Activated naive CD4-positive, alpha-beta T cell treated with Interleukin-2 at 50 U/mL for 16 hours (primary cell): ENCODE results near the gene STRA6.

ENCODE experiments used
- DNase-seq: peaks from one replicate; pipeline ENCODE4 v3.0.0-alpha.2; 2020

Gene STRA6

DNA sequence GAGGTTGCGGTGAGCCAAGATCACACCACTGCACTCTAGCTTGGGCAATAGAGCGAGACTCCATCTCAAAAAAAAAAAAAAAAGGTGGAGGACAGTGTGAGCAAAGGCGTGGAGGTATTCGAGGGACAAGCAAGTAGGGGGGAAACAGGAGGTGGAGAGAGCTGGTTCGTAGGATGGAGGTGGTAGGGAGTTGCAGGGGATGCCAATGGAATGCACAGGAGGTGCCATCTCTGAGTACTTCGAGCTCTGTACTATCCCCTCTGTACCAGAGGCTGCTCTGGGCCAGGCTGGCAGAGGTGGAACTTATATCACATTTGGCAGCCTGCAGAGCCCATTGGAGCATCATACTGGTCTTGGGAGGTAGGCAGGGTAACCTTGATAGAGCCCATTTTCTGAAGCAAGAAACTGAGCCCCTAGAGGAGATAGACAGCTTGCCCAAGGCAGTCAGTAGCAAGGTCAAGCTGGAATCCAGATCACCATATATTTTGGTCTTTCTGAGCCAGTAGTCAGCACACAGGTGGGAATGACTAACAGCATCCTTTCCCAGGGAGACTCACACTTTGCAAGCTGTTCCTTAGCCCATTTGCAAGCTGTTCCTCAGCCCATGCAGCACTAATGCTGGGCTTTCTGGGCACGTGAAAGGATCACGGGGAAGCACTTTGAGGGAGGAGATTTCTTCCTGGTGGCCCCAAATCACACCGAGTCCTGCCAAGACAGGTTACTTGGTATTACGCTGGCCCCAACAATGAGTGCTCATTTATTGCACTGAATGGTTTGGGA lies 24.4 kb upstream of the STRA6 start:
- no peak for DNase-seq

DNA sequence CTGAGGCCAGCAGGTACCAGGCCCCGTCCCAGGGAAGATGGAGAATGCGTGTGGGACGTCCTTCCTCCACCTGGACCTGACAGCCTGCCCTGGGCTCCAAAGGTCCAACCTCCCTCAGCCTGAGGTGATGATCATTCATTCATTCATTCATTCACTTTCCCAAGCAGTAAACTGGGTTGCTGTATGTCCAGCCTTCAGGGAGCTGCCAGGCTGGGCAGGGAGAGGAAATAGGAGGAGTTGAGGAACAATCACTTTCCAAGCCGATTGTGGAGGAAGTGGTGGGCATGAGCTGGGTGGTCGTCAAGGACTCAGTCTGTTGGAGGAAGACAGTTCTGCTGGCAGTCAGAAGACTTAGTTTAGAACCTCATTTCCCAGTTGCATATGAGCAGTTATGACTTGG lies 23.3 kb upstream of the STRA6 start:
- DNase-seq: no peak

DNA sequence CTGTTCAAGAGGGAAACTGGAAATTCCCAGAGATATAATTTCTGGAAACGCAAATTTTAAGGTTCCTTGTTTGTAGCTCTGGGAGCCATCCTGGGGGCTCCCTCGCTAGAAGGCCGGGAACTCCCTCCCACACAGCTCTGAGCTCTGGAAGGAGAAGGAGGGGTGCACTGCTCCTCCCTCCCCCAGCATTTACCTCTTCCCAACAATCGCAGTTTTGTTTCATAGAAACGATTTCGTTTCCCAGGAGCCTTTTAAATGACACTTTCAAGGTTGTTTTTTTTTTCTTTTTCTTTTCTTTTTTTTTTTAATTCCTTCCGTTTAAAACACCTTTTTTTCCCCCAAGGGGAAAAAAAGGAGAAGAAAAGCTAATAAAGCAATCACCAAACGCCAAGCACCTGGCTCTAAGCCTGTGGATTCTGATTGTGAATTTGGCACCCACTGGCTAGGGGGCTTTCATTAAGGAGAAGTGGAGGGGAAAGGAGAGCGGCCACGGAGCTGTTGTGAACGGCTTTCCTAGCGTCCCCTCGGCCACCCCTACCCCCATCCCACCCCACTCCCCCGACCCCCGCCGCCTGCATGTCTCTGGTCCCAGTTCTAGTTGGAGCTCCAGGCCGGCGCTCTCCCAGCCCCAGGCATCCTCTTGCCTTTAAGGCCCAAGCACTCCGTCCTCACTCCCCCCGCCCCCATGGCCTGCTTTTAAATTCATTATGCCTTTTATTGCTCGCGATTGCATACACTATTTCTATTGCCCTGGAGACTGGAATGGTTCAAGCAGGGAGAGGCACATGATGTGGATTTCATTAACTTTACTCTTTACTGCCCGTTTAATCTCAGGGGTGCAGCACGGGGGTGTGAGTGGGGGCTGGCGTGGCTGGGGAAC lies 19.9 kb upstream of the STRA6 start:
- no peak for DNase-seq

DNA sequence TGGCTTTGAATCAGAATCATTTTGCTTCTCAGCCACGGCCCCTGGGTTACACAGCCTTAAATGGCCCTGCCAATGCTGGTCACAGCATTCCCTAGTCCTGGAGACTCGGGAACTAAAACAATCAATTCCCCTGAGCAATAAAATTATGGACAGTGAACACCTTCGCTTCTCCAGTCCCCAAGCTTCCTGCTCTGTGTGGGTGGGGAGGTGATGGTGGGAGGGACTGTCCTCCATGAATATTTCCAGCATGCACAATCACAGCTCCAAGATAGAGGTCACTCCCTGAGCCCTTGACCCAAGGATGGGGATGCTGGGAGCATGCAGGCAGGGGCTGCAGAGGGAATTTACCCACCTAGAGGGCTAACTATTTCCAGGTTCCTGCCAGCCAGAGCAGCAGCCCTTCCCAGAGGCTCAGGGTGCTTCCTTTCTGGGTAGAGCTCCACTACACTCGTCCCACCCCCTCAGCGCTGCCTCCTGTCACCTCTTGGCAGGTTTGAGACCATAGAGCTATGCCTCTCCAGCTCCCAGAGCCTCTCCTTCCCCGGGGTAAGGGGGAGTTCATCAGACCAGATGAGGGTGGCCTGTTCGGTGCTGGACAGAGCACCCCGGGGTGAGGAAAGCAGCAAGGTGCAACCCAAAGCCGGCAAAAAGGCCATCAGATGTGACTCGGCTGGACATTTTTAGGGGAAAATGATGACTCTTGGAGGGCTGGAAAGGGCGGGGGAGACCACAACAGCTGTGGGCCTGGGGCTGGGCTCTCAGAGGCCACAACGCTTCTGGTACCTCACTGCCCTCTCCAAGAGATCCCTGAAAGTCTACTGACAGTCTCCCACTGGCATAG lies 19.0 kb upstream of the STRA6 start:
- no peak for DNase-seq

DNA sequence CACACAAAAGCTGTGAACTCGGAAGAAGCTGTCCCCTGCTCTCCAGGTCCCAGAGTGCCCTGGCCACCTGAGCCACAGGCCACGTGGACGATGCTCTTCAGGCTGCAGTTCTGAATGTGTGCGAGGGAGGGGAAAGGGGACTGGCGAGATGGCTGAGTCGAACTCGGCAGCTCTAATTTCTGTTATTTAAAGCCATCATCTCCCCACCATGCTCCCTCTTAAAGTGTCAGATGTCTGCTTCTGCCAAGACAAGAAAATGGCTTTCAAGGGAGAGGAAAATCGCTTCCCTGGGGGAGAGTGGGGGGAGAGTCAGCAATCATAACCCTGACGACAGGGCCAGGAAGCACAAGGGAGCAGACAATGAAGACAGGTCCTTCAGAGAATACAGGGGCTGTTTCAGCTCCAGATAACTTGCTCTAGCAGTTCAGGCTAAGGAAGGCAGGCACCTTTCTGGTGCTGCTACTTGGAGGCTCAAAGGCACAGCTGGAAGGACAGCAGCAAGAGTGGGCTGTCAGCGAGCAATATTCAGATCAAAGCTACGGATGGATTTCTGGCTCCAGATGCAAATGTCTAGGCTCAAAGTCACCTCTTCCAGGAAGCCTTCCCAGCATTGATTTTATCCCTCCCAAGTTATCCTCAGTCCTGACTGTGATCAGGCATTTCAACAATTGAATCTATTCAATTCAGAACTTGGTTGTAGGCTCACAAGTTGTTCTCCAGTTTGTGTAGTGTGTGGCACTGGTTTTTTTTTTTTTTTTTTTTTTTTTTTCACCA lies 18.1 kb upstream of the STRA6 start:
- no peak for DNase-seq

DNA sequence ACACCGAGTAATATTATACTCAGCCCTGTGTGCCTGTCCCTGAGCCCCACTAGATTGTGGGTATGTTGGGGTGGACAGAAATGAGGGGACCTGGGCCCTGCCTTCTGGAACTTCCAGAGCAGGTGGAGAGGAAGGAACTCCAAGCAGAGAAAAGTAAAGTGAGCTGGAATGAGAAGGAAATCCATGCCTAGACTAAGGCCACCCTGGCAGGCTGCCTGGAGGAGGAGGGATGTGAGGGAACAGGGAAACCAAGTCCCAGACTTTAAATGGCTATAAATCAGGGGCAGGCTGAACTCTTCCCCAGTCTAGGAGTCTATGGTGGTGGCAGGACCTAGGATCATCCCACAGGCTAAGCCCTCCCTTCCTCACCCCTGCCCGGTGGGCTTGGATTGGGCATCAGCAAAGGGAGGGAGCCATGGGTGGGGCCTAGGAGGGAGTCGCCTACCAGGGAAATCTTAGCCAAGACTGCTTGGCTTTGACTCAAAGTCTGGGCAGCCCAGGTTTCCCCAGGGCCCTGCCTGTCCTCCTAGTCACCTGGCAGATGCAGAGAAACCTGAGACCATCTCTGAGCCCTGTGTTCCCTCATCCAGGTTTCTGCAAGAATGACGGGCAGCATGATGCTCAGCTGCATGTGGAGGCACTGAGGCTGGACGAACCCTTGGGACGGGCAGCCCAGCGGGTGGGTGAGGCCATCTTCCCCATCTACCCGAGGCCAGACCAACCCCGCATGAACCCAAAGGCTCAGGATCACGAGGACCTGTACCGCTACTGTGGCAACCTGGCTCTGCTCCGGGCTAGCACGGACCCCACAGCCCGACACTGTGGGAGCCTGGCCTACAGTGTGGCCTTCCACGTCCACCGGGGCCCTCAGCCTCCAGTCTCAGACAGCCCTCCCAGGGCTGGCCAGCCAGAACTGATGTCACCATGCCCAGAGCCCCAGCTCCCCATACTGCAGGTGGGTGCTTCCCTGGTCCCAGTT lies 15.6 kb upstream of the STRA6 start:
- no peak for DNase-seq

DNA sequence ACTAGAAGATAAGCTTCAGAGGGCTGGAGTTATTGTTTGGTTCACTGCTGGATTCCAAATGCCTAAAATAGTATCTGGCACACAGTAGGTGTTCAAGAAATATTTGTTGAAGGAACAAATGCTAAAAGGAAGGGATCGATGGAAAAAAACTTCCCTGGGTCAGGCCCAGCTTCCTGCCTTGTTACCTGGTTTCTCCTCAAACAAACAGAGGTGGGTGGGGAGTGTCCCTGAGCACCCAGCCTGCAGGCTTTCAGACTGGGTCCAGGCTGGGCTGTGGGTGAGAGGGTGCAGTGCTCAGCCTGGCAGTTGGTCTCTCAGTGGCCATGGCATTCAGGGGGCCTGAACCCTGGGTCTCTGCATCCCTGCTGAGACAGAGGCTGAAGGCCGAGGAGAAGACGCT lies 14.4 kb upstream of the STRA6 start:
- DNase-seq: no peak

DNA sequence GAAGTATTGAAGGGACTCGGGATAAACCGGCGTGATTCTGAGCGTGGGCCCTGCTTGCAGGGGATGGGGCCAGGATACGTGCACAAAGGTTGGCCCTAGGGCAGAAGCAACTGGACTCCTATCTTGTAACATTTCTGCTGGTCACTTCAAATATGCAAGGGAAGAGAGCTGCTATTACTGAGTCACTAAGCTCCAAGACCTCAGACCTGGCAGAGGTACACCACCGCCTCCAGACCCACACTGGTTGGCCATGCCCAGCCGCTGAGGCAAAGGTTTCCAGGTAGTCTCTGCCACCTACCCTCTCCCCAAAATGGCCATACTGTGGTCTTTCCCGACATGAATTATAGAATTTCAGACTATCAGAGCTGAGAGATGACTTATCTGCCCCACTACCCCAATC lies 13.4 kb upstream of the STRA6 start:
- DNase-seq: no peak

DNA sequence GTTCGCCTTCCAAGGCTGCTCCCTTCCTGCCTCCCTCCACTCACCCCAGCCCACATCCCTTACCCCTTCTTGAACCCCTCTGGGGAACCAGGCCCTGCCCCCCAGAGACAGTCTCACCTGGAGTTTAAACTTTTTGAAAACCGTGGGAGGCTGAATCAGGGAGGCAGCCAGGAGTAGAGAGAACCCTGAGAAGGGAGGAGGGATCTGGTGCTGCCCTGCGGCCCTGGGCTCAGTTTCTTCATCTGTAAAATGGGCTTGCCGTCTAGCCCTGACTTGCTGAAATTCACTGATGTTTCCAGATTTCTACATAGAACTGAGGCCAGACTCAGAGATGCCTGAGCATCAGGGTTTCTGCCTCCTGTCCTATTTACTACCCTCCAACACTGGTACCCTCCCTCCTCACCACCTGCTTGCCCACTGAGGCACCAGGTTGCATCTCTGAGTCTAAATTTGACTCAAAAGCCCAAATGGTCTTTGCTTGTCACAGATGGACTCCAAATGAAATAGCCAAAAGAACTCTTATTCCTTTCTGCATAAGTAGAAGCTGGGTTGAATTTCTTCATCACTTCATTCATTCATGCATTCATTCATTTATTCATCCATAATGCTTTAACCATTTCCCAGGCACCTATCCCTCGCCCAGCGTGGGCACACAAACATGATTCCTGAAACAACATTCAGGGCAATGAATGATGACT lies 11.9 kb upstream of the STRA6 start:
- DNase-seq: no peak

DNA sequence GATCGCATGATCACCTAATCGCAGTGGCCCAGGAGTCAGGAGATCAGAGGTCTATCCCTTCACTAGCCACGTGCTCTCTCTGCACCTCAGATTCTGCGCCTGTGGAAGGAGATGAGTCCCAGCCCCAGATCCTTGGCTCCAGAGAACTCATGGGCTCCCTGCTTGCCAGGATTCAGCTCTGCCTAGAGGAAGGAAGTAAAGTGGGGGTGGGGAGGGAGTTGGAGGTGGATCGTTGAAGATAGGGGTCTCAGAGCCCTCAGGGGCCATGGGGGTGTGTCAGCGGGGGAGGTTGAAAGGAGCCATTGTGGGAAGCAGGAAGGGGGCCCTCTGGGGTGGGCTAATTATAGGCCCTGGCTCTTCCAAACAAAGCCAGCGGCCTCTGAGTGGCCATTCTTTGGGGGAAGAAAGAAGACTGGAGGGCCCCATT lies 11.3 kb upstream of the STRA6 start:
- no peak for DNase-seq

DNA sequence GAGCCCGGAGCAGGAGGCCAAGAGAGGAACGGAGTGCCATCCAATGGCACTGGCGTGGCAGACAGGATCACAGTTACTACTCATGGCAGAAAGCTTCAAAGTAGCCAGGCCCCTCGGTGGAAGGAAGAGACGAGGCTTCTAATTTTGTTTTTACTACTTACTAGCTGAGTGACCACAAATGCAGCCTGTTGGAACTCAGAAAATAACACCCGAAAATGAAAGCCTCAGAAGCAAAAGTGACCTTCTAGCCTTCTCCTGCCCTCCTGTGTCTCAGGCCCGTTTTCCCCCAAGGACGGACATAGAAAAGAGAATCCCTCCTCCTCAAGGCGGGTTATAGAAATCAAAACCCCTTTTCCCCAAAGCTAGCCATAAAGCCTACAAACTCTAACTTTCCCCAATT lies 9.9 kb upstream of the STRA6 start:
- no peak for DNase-seq

DNA sequence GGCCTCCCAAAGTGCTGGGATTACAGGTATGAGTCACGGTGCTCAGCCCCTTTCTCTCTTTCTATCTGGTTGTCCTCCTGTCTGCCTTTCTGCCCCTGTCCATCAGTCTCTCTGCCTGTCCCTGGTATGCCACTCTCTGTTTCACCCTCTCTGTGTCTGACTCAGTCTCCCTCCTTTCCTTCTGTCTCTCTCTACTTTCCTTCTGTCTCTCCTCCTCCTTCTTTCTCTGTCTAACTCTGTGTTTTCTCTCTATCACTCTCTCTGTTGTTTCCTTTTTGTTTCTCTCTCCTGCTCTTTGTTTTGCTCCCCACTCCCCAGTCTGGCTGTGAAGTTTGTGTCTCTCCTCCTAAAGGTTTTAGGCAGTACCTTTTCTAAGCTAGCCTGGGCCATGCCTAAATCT lies 9.1 kb upstream of the STRA6 start:
- DNase-seq: no peak

DNA sequence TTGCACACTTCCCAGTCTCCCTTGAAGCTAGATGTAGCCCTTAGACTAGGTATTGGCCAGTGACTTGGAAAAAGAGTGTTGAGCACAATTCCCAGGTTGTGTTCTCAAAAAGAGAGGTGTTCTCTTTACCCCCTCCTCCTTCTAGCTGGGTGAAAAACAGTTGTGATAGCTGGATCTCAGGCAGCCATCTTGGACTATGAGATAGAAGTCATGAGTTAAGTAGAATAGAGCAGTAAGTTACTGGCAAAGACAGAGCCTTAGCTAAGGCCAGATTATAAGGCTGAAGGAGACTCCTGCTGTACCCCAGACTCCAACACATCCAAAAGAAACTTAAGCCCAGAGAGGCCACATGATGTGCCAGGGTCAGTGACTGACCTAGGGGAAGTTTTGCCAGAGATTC lies 8.1 kb upstream of the STRA6 start:
- no peak for DNase-seq

DNA sequence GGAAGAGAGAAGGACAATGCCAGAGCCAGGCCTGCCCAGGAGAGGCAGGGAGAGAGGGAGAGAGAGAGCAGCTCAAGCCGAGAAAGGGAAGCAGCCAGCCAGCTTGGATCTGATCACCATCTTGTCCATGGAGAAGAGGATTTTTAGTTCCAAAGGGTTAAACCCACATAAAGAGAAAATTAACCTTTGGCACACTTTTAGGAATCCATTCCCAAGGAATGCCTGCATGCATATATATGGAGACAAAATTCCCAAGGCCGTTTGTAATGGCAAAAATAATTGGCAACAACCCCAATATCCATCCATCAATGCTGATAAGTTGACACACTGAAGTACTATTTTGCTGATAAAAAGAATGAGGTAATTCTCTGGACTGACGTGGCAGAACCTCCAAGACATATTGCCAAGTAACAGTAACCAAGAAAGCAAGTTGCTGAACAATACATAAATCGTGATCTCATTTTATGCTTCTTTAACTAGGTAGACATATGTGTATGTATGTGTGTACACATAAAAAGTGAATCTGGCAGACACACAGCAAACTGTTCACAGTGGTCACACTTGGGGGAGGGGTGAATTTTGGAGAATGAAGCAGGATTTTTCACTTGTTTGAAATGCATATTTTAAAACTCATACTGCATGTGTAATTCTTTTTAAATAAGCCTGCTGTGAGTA lies 7.5 kb upstream of the STRA6 start:
- no peak for DNase-seq

DNA sequence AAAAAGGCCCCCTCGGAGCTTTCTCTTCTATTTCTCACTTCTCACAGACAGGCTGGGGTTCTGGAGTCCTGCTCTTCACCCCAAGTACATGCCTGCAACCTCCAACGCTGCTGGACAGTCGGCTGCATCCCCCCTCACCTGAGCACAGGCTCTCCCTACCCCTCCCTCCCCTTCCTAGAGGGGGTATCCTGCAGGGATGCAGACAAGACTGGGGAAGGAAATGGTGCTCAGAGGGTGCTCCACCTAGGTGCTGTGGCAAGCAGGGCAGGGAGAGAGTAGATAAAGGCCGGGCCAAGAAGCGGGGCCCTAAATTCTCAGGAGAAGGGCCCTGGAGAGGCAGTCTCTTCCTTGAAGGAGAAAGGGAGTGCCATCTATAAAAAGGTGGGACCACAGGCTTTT lies 7.0 kb upstream of the STRA6 start:
- DNase-seq: no peak

DNA sequence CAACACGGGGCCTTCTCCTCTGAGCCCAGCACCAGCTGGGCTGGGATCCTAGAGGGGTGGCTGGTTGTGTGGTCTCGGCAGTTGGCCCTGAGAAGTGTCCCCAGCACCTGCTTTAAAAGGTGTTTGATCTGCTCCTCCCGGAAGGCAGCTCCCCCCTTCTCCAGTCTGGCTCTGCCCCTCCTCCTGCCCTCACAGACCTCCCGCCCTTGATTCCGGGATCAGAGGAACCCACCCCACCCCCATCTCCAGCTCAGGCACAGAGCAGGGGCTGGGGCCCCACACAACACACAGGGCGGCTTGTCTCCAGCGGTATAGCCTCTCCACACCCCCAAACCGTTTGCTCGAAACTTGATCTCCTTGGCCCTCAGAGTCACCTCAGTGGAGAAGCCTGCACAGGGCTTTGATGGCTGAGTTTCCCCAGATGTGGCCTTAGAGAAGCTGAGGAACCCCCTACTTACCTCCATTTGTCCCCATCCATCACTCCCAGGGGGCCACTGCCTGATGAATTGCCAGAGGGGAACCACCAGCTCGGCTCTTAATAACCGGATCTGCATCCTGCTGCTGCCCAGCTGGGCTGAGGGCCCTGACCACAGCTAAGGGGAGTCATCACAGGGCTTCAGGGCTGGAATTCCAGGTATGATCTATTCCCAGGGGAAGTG lies 6.4 kb upstream of the STRA6 start:
- DNase-seq: no peak

DNA sequence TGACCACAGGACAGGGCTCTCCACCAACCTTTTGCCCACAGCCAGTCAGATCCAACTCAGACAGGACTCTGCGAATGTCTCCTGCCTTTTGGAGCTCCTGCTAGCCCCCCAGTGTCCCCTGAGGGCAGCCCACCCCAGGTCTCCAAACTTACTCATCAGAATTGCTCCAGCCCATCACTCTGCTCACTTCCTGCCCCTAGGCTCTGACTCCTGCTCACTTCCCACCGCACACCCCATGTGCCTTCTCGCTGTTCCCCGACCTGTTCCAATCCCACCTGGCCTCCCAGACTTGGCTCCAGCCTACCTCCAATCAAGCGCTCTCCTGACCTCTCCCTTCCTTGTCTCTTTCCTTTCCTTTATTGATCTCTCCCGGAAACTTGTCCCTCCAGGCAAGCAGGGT lies 5.9 kb upstream of the STRA6 start:
- DNase-seq: no peak

DNA sequence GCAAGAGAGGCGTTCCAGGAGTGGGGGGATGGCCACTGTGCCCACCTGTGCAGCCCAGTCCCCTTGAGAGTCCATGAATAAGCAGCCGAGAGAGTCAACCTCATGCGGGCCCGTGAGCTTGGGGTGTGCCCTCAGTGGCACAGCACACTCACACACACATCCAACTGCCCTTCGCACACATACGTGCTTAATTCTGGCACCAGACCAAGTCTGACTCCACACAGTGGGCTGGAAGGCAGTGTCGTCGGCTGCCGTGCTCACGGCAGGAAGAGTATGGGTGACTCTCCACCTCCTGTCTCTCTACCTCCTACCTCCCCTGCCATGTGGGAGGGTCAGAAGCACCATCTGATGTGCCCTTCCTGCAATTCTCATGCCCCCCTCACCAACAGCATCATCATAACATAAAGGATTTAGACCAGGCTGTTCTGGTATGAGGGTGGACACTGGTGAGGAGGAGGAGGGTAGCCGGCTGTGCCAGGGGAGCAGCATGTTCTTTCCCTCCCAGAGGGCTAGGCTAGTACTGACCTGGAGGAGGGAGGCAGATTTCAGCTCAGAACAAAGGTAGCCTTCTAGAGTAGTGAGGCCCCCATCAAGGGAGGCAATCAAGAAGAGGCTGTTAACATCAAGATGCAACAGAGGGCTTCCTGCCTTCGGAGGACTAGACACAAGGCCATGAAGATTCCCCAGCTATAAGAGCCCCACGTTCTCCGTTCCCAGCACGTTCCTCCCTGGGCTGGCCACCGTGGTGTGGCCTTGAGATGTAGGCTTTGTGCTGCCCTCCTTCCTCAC lies 5.3 kb upstream of the STRA6 start:
- no peak for DNase-seq

DNA sequence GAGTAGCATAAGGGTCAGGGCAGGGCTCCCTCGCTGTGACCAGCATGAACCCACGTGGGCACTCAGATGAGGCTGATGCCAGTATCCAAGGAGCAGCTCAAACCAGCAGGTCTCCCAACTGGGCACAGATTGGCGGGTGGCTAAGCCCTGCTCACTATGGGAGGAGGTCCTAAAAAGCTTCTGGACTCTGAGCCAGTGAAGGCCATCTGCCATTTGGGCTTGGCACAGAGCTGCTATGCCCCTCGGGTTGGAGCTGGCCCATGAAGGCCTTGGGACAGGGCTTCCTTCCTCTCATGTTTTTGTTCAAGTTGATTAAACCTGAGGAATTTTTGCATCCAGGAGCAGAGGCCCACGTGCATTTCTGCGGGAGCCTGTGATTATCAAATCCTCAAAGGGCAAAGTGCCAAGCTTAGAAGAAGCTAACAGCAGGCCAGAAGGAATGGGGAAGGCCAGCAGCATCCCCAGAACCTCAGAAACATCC lies 4.3 kb upstream of the STRA6 start:
- DNase-seq: no peak
